Activated T-helper 17 cell treated with anti-CD3 and anti-CD28 coated beads, Interleukin-2, amount 50 U/mL, for 72 hours (primary cell): Measurements from ENCODE around the gene ANGPTL2. TPM values are rescaled to one million over a fixed set of nuclear protein-coding genes. Genes with fewer than 3 reads are reported as not detected.

Source experiments
- ATAC-seq: fragments of 150-1000 bp; cut with Tn5 transposase; replicated peaks from 2 replicates; pipeline ENCODE4 v1.10.0; 2021; ENCODE audit warnings: mild to moderate bottlenecking, moderate library complexity
- H3K27ac Mint-ChIP-seq: one replicate; pipeline ENCODE4 v1.8.0; 2022; ENCODE audit warnings: mixed read lengths
- H3K27me3 Mint-ChIP-seq: one replicate; pipeline ENCODE4 v1.8.0; 2022; ENCODE audit warnings: mixed read lengths
- H3K36me3 Mint-ChIP-seq: one replicate; pipeline ENCODE4 v1.8.0; 2022; ENCODE audit warnings: low read depth, mild to moderate bottlenecking, mixed read lengths
- H3K4me1 Mint-ChIP-seq: one replicate; pipeline ENCODE4 v1.8.0; 2022; ENCODE audit warnings: mixed read lengths
- H3K4me3 Mint-ChIP-seq: one replicate; pipeline ENCODE4 v1.8.0; 2022; ENCODE audit warnings: mild to moderate bottlenecking, mixed read lengths
- H3K9me3 Mint-ChIP-seq: one replicate; pipeline ENCODE4 v1.8.0; 2022; ENCODE audit warnings: mixed read lengths
- total RNA-seq, 2 donors: library from RNA; stranded (reverse); gene quantifications; one replicate each; pipeline ENCODE4 v1.2.3, GENCODE V29; 2022

ANGPTL2 gene
- total RNA-seq, 2 donors from 2014 or later, result not detected

- no peak overlapping the region for H3K4me3 Mint-ChIP-seq
- no peak for ATAC-seq
- no peaks in the 10 kb centered on the region for H3K4me1 Mint-ChIP-seq
- no peaks in the 10 kb centered on the region for H3K27me3 Mint-ChIP-seq
- H3K9me3 Mint-ChIP-seq, result no peaks in the 10 kb centered on the region
- H3K36me3 Mint-ChIP-seq, result no peaks in the 10 kb centered on the region
- H3K27ac Mint-ChIP-seq, result no peak overlapping the region
Observed at GRCh38 chr9:127107171-127107928, 15.1 kb downstream of the ANGPTL2 start.

- Mint-ChIP-seq H3K4me3 (no peak overlapping the region), H3K36me3 (no peaks in the 10 kb centered on the region), H3K4me1 (no peaks in the 10 kb centered on the region), H3K9me3 (no peaks in the 10 kb centered on the region), H3K27me3 (no peaks in the 10 kb centered on the region), H3K27ac (no peak overlapping the region)
- no peak for ATAC-seq
Observed at GRCh38 chr9:127106466-127106855, 16.0 kb downstream of the ANGPTL2 start.

GRCh38 chr9:127105805-127106465 is 16.5 kb downstream of the ANGPTL2 start:
- Mint-ChIP-seq H3K36me3 (no peaks in the 10 kb centered on the region), H3K9me3 (no peaks in the 10 kb centered on the region), H3K27ac (no peak overlapping the region), H3K4me1 (no peaks in the 10 kb centered on the region), H3K4me3 (no peak overlapping the region), H3K27me3 (no peaks in the 10 kb centered on the region)
- no peak for ATAC-seq

- no peaks in the 10 kb centered on the region for H3K36me3 Mint-ChIP-seq
- H3K9me3 Mint-ChIP-seq, result no peaks in the 10 kb centered on the region
- no peak overlapping the region for H3K4me3 Mint-ChIP-seq
- no peaks in the 10 kb centered on the region for H3K4me1 Mint-ChIP-seq
- H3K27me3 Mint-ChIP-seq, result no peaks in the 10 kb centered on the region
- no peak overlapping the region for H3K27ac Mint-ChIP-seq
- ATAC-seq, result no peak
Observed at GRCh38 chr9:127104581-127105311, 17.7 kb downstream of the ANGPTL2 start.

- Mint-ChIP-seq H3K9me3 (no peaks in the 10 kb centered on the region), H3K4me3 (no peak overlapping the region), H3K36me3 (no peaks in the 10 kb centered on the region), H3K4me1 (no peaks in the 10 kb centered on the region), H3K27me3 (no peaks in the 10 kb centered on the region), H3K27ac (no peak overlapping the region)
- ATAC-seq, result no peak
Observed at GRCh38 chr9:127102788-127103187, 19.6 kb downstream of the ANGPTL2 start.

- ATAC-seq, result no peak
- no peak overlapping the region for H3K4me3 Mint-ChIP-seq
- no peaks in the 10 kb centered on the region for H3K36me3 Mint-ChIP-seq
- no peaks in the 10 kb centered on the region for H3K27me3 Mint-ChIP-seq
- no peaks in the 10 kb centered on the region for H3K4me1 Mint-ChIP-seq
- no peaks in the 10 kb centered on the region for H3K9me3 Mint-ChIP-seq
- no peak overlapping the region for H3K27ac Mint-ChIP-seq
Observed at GRCh38 chr9:127102176-127102575, 20.3 kb downstream of the ANGPTL2 start.

GRCh38 chr9:127099664-127100063 is 22.8 kb downstream of the ANGPTL2 start:
- Mint-ChIP-seq H3K27ac (no peak overlapping the region), H3K9me3 (no peaks in the 10 kb centered on the region), H3K36me3 (no peaks in the 10 kb centered on the region), H3K27me3 (no peaks in the 10 kb centered on the region), H3K4me3 (no peak overlapping the region), H3K4me1 (no peaks in the 10 kb centered on the region)
- ATAC-seq, result no peak

- Mint-ChIP-seq H3K27ac (no peak overlapping the region), H3K4me1 (no peaks in the 10 kb centered on the region), H3K9me3 (no peaks in the 10 kb centered on the region), H3K27me3 (no peaks in the 10 kb centered on the region), H3K36me3 (no peaks in the 10 kb centered on the region), H3K4me3 (no peak overlapping the region)
- ATAC-seq, result no peak
Observed at GRCh38 chr9:127098916-127099553, 23.4 kb downstream of the ANGPTL2 start.

- no peaks in the 10 kb centered on the region for H3K36me3 Mint-ChIP-seq
- no peak for ATAC-seq
- no peak overlapping the region for H3K27ac Mint-ChIP-seq
- no peaks in the 10 kb centered on the region for H3K4me1 Mint-ChIP-seq
- no peaks in the 10 kb centered on the region for H3K27me3 Mint-ChIP-seq
- no peaks in the 10 kb centered on the region for H3K9me3 Mint-ChIP-seq
- no peak overlapping the region for H3K4me3 Mint-ChIP-seq
Observed at GRCh38 chr9:127097683-127098082, 24.8 kb downstream of the ANGPTL2 start.

GRCh38 chr9:127096208-127096607 is 26.2 kb downstream of the ANGPTL2 start:
- Mint-ChIP-seq H3K27me3 (no peaks in the 10 kb centered on the region), H3K36me3 (no peaks in the 10 kb centered on the region), H3K4me1 (no peaks in the 10 kb centered on the region), H3K4me3 (no peak overlapping the region), H3K27ac (no peak overlapping the region), H3K9me3 (no peaks in the 10 kb centered on the region)
- no peak for ATAC-seq

- no peaks in the 10 kb centered on the region for H3K36me3 Mint-ChIP-seq
- H3K4me3 Mint-ChIP-seq, result no peak overlapping the region
- no peak overlapping the region for H3K27ac Mint-ChIP-seq
- H3K4me1 Mint-ChIP-seq, result no peaks in the 10 kb centered on the region
- no peak for ATAC-seq
- no peaks in the 10 kb centered on the region for H3K9me3 Mint-ChIP-seq
- no peaks in the 10 kb centered on the region for H3K27me3 Mint-ChIP-seq
Observed at GRCh38 chr9:127095411-127095810, 27.0 kb downstream of the ANGPTL2 start.

- no peak overlapping the region for H3K27ac Mint-ChIP-seq
- H3K9me3 Mint-ChIP-seq, result no peaks in the 10 kb centered on the region
- H3K4me1 Mint-ChIP-seq, result no peaks in the 10 kb centered on the region
- no peak overlapping the region for H3K4me3 Mint-ChIP-seq
- H3K27me3 Mint-ChIP-seq, result no peaks in the 10 kb centered on the region
- no peaks in the 10 kb centered on the region for H3K36me3 Mint-ChIP-seq
- ATAC-seq, result no peak
Observed at GRCh38 chr9:127093319-127094020, 29.0 kb downstream of the ANGPTL2 start.

- Mint-ChIP-seq H3K9me3 (no peaks in the 10 kb centered on the region), H3K36me3 (no peaks in the 10 kb centered on the region), H3K27ac (no peak overlapping the region), H3K4me3 (no peak overlapping the region), H3K27me3 (no peaks in the 10 kb centered on the region), H3K4me1 (no peaks in the 10 kb centered on the region)
- no peak for ATAC-seq
Observed at GRCh38 chr9:127092041-127092608, 30.3 kb downstream of the ANGPTL2 start.

- H3K36me3 Mint-ChIP-seq, result no peaks in the 10 kb centered on the region
Observed at GRCh38 chr9:127091526-127091925, 30.9 kb downstream of the ANGPTL2 start.

More at GRCh38 chr9:127091526-127091925, 30.9 kb downstream of the ANGPTL2 start:
- Mint-ChIP-seq H3K9me3 (no peaks in the 10 kb centered on the region), H3K27ac (no peak overlapping the region), H3K4me3 (no peak overlapping the region), H3K4me1 (no peaks in the 10 kb centered on the region), H3K27me3 (no peaks in the 10 kb centered on the region)
- no peak for ATAC-seq
